RWPE1 (cell line): ENCODE results near the gene TRAPPC1.
A peak's percentile ranks its signal among the peaks of the same experiment; 100 is the strongest.

Source experiments
- CTCF ChIA-PET: fragments of 350-600 bp; sonication (Branson Sonifier 250); formaldehyde crosslinking; extraction: SDS; loops from one replicate; lab custom pipeline; 2021; lab: Yijun Ruan, JAX
- POLR2A ChIA-PET: fragments of 400-600 bp; formaldehyde crosslinking; extraction: SDS; loops from one replicate; lab custom pipeline; 2020; ENCODE audit warnings: antibody characterized with exemption; ENCODE audit not compliant: low non-redundant PET; lab: Yijun Ruan, JAX
- DNase-seq: peaks from one replicate; pipeline ENCODE4 v3.0.0; 2012; ENCODE audit warnings: low spot score
- H3K27ac ChIP-seq: fragments of 450-650 bp; 2 replicates; pipeline ENCODE4 v1.5.1; 2017
- TF ChIP-seq, protein P1 (sequence below): fragments of 450-650 bp; conservative IDR thresholded peaks from 2 replicates; pipeline ENCODE4 v1.5.1; 2017; ENCODE audit warnings: low read depth, mild to moderate bottlenecking

The TRAPPC1 gene

DNA sequence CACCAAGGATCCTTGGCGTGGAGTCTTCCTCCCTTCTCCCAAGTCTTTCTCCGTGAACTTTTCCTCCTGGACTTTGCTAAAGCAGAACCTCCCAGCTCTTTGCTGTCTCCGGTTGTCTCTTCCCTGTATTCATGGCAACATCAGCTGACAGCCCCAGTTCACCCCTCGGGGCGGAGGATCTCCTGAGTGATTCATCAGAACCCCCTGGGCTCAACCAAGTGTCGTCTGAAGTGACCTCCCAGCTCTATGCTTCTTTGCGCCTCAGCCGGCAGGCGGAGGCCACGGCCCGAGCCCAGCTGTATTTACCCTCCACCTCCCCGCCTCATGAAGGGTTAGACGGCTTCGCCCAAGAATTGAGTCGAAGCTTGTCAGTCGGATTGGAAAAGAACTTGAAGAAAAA lies 1.2 kb upstream of the TRAPPC1 start:
- H3K27ac ChIP-seq: peak overlapping the region; percentile 80
- TF ChIP-seq, protein P1, sequence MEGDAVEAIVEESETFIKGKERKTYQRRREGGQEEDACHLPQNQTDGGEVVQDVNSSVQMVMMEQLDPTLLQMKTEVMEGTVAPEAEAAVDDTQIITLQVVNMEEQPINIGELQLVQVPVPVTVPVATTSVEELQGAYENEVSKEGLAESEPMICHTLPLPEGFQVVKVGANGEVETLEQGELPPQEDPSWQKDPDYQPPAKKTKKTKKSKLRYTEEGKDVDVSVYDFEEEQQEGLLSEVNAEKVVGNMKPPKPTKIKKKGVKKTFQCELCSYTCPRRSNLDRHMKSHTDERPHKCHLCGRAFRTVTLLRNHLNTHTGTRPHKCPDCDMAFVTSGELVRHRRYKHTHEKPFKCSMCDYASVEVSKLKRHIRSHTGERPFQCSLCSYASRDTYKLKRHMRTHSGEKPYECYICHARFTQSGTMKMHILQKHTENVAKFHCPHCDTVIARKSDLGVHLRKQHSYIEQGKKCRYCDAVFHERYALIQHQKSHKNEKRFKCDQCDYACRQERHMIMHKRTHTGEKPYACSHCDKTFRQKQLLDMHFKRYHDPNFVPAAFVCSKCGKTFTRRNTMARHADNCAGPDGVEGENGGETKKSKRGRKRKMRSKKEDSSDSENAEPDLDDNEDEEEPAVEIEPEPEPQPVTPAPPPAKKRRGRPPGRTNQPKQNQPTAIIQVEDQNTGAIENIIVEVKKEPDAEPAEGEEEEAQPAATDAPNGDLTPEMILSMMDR: no peak
- ChIA-PET POLR2A (interaction anchor here (0.6 to 1.5 kb wide), 3 partner anchors 11 to 72 kb away, joined by 3 to 4 read pairs (median 3); no protein-coding TSS in a partner anchor), CTCF (interaction anchor here (0.6 to 2.3 kb wide), 9 partner anchors 12 to 228 kb away, joined by 3 to 22 read pairs (median 4); partner anchors contain the start of genes EFNB3 and RNF227)
- peak; percentile 55 for DNase-seq

DNA sequence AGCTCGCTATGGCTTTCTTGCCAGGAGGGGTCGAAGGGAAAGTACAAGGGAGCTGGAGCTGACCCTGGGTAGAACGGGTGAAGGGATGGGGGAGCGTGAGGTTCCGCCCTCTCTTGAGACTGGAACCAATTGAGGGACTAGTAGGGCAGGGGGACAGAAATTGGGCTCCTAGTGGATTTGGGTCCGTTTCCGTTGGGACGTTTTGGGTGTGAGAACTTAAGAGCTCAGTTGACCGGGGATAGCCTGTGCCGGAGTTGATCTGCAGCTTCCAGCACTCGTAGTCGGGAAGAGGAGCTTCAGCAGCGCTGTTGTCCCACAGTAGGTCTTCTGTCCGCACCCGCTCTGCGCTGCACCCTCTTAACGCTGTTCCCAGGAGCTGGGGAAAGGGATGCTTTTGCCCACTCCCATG lies 741 bp upstream of the TRAPPC1 start:
- peak overlapping the region; percentile 80 for H3K27ac ChIP-seq
- POLR2A ChIA-PET: interaction anchor here (0.5 to 1.5 kb wide), 5 partner anchors 12 to 72 kb away, joined by 3 to 4 read pairs (median 3); no protein-coding TSS in a partner anchor
- CTCF ChIA-PET: interaction anchor here (0.6 to 2.3 kb wide), 9 partner anchors 12 to 227 kb away, joined by 3 to 22 read pairs (median 4); partner anchors contain the start of genes EFNB3 and RNF227
- TF ChIP-seq, protein P1: no peak
- DNase-seq: peak; percentile 44

DNA sequence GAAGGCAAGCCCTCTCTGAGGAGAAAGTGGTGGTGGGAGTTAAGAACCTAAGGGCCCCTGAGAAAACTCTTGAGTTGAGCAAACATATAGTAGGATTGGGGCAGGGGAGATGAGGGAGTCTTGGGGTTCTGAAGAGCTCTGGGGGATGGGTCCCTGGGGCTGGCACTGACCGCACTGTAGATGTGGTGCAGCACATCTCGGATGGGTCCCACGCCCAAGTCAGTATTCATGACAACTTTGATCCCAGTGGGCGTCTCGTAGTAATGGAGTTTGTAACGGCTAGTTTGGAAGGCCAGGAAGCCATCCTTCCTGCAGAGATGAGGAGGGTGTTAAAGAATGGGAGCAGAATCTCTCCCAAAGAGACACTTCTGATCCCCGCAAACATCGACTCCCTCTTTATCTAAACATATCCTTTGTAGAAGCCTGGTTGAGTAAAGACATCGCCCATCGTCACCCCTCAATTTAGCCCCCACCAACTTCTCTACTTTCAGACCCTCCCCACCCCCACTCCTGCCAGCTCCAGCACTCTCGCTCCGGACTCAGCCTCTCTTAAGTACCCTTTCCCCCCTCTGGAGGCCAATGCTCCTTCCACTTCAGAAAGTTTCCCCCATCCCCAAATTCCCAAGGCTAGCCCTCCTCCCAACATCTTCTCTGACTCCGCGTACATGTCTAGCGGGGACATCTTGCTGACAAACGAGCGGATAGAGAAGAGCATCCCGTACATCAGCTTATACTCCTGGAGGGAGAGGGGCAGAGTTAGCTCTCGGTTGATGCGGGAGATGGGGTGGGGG lies 710 bp downstream of the TRAPPC1 start:
- ChIA-PET CTCF (interaction anchor here (0.7 to 1.6 kb wide), 4 partner anchors 14 to 716 kb away, joined by 3 to 5 read pairs (median 4); no protein-coding TSS in a partner anchor), POLR2A (interaction anchor here (1.0 kb wide), 2 partner anchors 11 to 16 kb away, joined by 3 read pairs; no protein-coding TSS in a partner anchor)
- no peak for DNase-seq
- TF ChIP-seq, protein P1: no peak
- H3K27ac ChIP-seq: peak overlapping the region; percentile 80

DNA sequence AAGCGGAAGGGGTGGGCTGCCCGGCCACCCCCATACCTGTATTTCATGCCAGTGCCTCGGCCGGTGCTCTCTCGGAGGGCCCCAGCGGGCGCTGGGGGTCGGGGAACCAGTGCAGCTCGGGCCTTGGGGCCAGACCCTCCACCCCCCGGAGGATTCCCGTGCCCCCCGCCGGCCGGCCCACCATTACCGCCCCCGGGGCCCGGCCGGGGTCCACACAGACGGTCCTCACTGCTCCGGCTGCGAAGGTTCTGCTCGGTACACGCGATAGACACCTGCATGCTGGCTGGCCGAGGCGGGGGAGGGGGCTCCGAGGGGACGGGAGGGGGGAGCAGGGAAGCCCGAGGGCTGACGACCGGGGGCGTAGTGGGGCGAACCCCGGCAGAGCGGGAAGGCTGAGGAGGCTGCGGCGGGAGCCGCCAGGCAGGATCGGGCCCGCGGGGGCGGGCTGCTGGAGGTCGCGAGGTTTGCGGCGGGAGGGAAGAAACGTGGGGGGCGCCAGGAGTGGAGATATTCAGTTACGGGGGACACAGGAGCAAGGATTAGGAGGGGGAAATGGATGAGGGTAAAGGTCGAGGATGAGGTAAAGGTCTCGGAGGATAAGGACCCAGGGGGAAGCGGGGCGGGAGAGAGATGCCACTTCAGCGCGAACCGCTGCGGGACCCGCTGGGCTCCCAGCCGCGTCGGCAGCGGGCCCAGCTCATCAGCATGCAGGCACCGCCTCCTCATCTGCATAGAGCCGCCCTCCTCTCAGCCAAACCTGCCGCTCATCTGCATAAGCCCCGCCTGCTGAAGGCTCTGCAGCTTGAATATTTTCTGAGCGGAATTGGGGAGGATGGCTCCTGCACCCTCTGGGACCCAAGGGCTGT lies 2.4 kb downstream of the TRAPPC1 start, which contains the start of gene KCNAB3:
Gene KCNAB3, minus strand, starts transcription at position 699 of the 866 bp plus-strand sequence. Its CDS starts 421 bp downstream, at position 278.
- peak; percentile 86 for DNase-seq
- TF ChIP-seq, protein P1: no peak
- ChIA-PET POLR2A (interaction anchor here (0.6 kb wide), 1 partner anchor 14 kb away, joined by 5 read pairs; the partner anchor contains the start of gene RNF227), CTCF (interaction anchor here (0.7 kb wide), 2 partner anchors 60 to 112 kb away, joined by 3 read pairs; no protein-coding TSS in a partner anchor)
- peak within 1 kb of the TSS; percentile 80 for H3K27ac ChIP-seq

DNA sequence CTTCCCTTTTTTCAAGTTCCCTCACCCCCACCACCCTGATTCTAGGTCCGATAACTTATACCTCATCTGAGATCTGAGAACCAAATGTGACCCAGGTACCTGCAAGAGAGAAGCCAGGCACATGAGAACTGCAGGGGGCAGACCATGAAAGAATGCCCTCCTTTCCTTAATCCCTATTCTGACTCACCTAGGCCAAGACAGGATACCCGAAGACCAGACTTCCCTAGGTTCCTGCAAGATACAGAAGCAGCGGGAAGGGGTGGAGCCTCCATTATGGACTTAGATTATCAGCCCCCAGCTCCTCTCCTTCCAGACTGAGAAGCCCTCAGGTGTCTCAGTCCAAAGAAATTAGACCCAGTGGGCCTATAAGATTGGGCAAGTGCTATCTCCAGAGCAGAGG lies 4.2 kb downstream of the TRAPPC1 start:
- peak; percentile 14 for DNase-seq
- TF ChIP-seq, protein P1: no peak
- ChIA-PET POLR2A (no interaction called here), CTCF (interaction anchor here (0.7 to 1.2 kb wide), 2 partner anchors 130 to 146 kb away, joined by 3 to 4 read pairs; no protein-coding TSS in a partner anchor)
- no peak overlapping the region for H3K27ac ChIP-seq
